Mesodermal cell (in vitro differentiated cells): ENCODE measurements around the gene SAPCD1.
A peak's percentile ranks its signal among the peaks of the same experiment; 100 is the strongest.
"Not testable (repeated sequence)": the region's sequence is repeated elsewhere in the genome, so short reads cannot be mapped to it uniquely, and the experiment has no call there.

Experiments used
- H3K27ac ChIP-seq: 2 replicates; pipeline ENCODE4 v1.7.0; 2013; ENCODE audit warnings: mild to moderate bottlenecking, low read depth, low read length, moderate library complexity; ENCODE audit not compliant: severe bottlenecking
- H3K36me3 ChIP-seq: 2 replicates; pipeline ENCODE4 v1.7.1; 2013; ENCODE audit warnings: mild to moderate bottlenecking, low read length, moderate library complexity; ENCODE audit not compliant: control insufficient read depth, insufficient read depth
- H3K4me1 ChIP-seq: one replicate; pipeline ENCODE4 v1.7.1; 2013; ENCODE audit warnings: mild to moderate bottlenecking, low read length; ENCODE audit not compliant: insufficient read depth, control insufficient read depth, poor library complexity, severe bottlenecking
- H3K4me3 ChIP-seq: 2 replicates; pipeline ENCODE4 v1.7.0; 2013; ENCODE audit warnings: low read length, control low read depth, mild to moderate bottlenecking; ENCODE audit not compliant: insufficient read depth, poor library complexity, severe bottlenecking; ENCODE audit errors: extremely low read depth
- H3K9me3 ChIP-seq: 2 replicates; pipeline ENCODE4 v1.7.1; 2013; ENCODE audit warnings: mild to moderate bottlenecking, low read length, moderate library complexity; ENCODE audit not compliant: control insufficient read depth
- WGBS, 2 experiments: methylation state at CpG; one replicate each; pipeline ENCODE4 v1.1.5; 2013; ENCODE audit warnings: missing lambda C conversion rate in 2 of 2; ENCODE audit not compliant: insufficient coverage in 2 of 2; 5-methylcytosine and 5-hydroxymethylcytosine counted together

SAPCD1 gene

DNA sequence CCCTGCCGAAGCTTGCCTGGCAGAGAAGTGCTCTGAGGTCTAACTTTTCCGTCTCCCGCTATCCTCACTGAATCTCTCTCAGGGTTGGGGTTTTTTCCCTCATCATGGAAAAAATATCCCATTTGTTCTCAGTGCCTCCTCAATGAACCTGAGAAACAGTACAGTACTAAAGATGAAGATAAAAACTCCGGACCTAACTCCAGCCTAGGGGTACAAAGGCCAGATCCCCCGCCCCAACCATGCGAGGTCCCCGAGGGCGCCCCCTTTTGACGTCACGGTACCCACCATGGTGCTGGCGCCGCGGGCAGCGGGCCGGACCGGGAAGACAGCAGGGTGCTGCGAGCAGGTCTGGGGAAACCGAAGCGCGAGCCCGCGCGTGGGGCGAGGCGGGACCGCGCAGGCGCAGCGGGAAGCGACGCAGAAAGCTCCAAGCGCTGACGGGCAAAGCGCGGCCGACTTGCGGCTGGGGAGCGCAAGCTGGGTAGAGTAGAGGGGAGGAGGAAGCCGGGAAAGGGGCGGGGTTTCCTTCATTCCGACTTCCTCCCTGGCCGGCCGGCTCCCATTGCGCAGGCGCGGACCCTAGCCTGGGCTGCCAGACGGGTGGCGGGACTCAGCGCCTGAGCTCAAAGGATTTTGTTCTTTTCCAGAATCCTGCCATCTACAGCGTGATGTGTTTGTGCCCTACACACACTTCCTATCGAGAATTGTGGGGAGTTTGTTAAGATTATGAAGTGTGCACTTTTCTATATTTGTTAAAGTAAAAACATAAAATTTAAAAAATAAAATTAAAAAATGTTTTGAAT lies 44.2 kb downstream of the SAPCD1 start, which contains the start of gene LSM2:
Gene LSM2, minus strand, starts transcription at position 497 of the 803 bp plus-strand sequence. Its CDS starts 209 bp downstream, at position 288.
- H3K36me3 ChIP-seq: peaks cover 26% of the 10 kb centered on the region
- peak within 1 kb of the TSS; percentile 82 for H3K27ac ChIP-seq
- H3K4me3 ChIP-seq: peak within 1 kb of the TSS; percentile 85
- H3K4me1 ChIP-seq: peaks cover 4% of the 10 kb centered on the region
- WGBS, 2 experiments: 0% methylated on average over 29 to 44 of the region's 51 CpGs
- no peaks in the 10 kb centered on the region for H3K9me3 ChIP-seq

DNA sequence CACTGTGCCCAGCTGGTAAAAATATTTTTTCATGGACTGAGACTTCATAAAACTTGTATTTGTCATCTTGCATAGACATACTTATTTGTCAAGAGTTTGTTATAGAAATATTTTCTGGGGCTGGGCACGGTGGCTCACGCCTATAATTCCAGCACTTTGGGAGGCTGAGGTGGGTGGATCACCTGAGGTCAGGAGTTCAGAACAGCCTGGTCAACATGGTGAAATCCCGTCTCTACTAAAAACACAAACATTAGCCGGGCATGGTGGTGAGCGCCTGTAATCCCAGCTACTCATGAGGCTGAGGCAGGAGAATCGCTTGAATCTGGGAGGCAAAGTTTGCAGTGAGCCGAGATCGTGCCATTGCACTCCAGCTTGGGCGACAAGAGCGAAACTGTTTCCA lies 46.1 kb downstream of the SAPCD1 start:
- not testable (repeated sequence) for H3K4me1 ChIP-seq, H3K4me3 ChIP-seq, H3K36me3 ChIP-seq, H3K9me3 ChIP-seq, H3K27ac ChIP-seq
- 86 to 97% methylated on average over 7 of the region's 10 CpGs for WGBS, 2 experiments

DNA sequence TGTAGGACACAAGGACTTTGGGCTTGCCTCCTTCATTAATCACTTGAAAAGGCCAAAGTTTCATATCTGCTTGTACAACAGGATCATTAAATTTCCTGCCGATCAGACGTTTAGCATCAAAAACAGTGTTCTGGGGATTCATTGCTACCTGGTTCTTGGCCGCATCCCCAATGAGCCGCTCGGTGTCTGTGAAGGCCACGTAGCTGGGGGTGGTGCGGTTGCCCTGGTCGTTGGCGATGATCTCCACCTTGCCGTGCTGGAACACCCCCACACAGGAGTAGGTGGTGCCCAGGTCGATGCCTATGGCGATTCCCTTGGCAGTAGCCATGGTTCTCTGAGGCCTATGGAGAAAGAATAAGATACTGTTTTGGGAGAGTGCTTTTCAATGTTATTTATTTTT lies 49.2 kb downstream of the SAPCD1 start:
- Histone ChIP-seq H3K27ac (no peak overlapping the region), H3K9me3 (no peaks in the 10 kb centered on the region), H3K4me3 (no peak overlapping the region), H3K36me3 (no peaks in the 10 kb centered on the region), H3K4me1 (peaks cover 4% of the 10 kb centered on the region)
- 97 to 99% methylated on average over 12 of the region's 12 CpGs for WGBS, 2 experiments

DNA sequence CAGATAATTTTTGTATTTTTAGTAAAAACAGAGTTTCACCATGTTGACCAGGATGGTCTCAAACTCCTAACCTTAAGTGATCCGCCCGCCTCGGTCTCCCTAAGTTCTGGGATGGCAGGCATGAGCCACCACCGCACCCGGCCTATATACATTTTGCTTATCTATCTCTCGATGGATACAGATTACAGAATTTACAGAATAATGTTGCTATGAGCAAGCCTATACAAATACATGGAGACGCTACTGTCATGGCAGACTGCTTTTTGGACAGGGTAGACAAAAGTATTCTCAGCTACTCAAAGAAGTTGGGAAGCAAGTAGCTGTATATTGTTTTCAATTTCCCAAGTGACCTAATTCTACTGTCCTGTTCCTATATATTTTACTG lies 51.0 kb downstream of the SAPCD1 start:
- 89 to 100% methylated on average over 5 to 6 of the region's 7 CpGs for WGBS, 2 experiments
- Histone ChIP-seq H3K9me3 (no peaks in the 10 kb centered on the region), H3K4me3 (no peak overlapping the region), H3K4me1 (peaks cover 4% of the 10 kb centered on the region), H3K36me3 (peaks cover 2% of the 10 kb centered on the region), H3K27ac (peak overlapping the region; percentile 99)
